ENCODE results near the gene TSPO2. TPM values are rescaled to one million over a fixed set of nuclear protein-coding genes. Genes with fewer than 3 reads are reported as not detected.

TSPO2 gene
- polyA plus RNA-seq, 1 donor (not counting 4 experiments of a cell fraction or from before 2014, with no cell fraction given), result not detected

DNA sequence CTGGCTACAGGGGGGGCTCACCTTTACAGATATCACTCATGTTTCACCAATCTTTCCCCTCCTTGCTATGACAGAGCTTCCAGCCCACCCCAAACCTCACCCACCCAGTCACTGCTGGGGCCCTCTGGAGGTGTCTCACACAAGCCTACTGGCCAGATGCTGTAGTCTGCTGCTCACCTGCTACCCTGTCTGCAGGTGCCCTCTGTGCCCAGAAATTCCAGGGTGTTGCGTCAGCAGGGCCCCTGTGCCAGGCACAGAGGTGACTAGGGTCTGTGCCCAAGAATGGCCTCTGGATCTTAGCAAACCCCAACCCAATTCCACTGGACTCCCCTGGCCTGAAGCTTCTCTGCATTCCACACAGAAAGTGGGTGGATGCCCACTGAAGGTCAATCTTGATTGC lies 24.6 kb upstream of the TSPO2 start:
- TF ChIP-seq EZH2 (IDR thresholded peaks at IDR 0.05; ENCODE audit: low read length), result no peak
- TF ChIP-seq, protein P1, sequence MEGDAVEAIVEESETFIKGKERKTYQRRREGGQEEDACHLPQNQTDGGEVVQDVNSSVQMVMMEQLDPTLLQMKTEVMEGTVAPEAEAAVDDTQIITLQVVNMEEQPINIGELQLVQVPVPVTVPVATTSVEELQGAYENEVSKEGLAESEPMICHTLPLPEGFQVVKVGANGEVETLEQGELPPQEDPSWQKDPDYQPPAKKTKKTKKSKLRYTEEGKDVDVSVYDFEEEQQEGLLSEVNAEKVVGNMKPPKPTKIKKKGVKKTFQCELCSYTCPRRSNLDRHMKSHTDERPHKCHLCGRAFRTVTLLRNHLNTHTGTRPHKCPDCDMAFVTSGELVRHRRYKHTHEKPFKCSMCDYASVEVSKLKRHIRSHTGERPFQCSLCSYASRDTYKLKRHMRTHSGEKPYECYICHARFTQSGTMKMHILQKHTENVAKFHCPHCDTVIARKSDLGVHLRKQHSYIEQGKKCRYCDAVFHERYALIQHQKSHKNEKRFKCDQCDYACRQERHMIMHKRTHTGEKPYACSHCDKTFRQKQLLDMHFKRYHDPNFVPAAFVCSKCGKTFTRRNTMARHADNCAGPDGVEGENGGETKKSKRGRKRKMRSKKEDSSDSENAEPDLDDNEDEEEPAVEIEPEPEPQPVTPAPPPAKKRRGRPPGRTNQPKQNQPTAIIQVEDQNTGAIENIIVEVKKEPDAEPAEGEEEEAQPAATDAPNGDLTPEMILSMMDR (optimal IDR thresholded peaks at IDR 0.05 in 1 of 3, IDR thresholded peaks at IDR 0.05 in 1 of 3, conservative IDR thresholded peaks at IDR 0.05 in 1 of 3; ENCODE audit: extremely low read depth in 1 of 3, insufficient read depth in 2 of 3, low read length in 3 of 3), result no peak
- H2AFZ ChIP-seq (ENCODE audit: control insufficient read depth, low read length), result no peak overlapping the region
- H3K4me1 ChIP-seq (ENCODE audit: control insufficient read depth, extremely low read depth, insufficient read depth, low read length), result peaks cover 14% of the 10 kb centered on the region
- H3K27me3 ChIP-seq (ENCODE audit: control insufficient read depth, extremely low read depth, insufficient read depth, low read length), result no peaks in the 10 kb centered on the region
- no peaks in the 10 kb centered on the region for H4K20me1 ChIP-seq (ENCODE audit: control insufficient read depth, extremely low read depth, insufficient read depth, low read length)
- H3K79me2 ChIP-seq (ENCODE audit: control insufficient read depth, insufficient read depth, low read length), result no peaks in the 10 kb centered on the region
- H3K36me3 ChIP-seq (ENCODE audit: control insufficient read depth in 2 of 2, extremely low read depth in 1 of 2, insufficient read depth in 2 of 2, low read length in 2 of 2), result no peaks in the 10 kb centered on the region
- no peak overlapping the region for H3K4me3 ChIP-seq (ENCODE audit: control insufficient read depth in 2 of 3, extremely low read depth in 1 of 3, insufficient read depth in 2 of 3, low read depth in 1 of 3, low read length in 3 of 3)
- dilution Hi-C loops (cut with MboI; ENCODE audit: extremely low pct_ligation_motif_present, low sequenced_read_pairs), result no loop called here
- H3K9me3 ChIP-seq (ENCODE audit: control insufficient read depth, low read depth, low read length), result peaks cover 2% of the 10 kb centered on the region
- no peak overlapping the region for H3K9ac ChIP-seq (ENCODE audit: control insufficient read depth, extremely low read depth, insufficient read depth, low read length)
- H3K9me1 ChIP-seq (ENCODE audit: control insufficient read depth, extremely low read depth, insufficient read depth, low read length), result no peaks in the 10 kb centered on the region
- DNase-seq (ENCODE audit: low read depth, low spot score) (no peak), FAIRE-seq (no peak)
- H3K27ac ChIP-seq (ENCODE audit: control insufficient read depth, insufficient read depth, low read length), result no peak overlapping the region
- no peak overlapping the region for H3K4me2 ChIP-seq (ENCODE audit: control insufficient read depth, extremely low read depth, insufficient read depth, low read depth, low read length)

DNA sequence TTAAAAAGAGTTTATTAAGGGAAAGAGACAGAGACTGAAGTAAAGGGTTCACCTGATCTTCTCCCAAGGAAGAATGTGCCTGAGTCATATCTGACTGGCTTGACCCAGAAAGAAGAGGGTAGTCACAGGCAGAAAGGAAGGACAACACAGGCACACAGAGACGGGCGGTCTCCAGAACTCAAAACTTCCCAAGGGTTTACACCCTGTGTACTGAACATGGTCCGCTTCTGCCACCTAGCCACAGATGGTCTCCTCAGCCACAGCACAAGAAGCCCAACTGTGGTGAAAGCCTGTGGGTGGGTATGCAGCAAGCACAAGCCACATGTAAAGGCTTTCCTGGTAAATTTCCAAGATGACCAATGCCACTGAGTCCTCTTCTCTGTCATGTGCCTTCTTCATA lies 20.4 kb upstream of the TSPO2 start:
- Histone ChIP-seq H3K9me1 (ENCODE audit: control insufficient read depth, extremely low read depth, insufficient read depth, low read length) (no peaks in the 10 kb centered on the region), H3K4me3 (ENCODE audit: control insufficient read depth in 2 of 3, extremely low read depth in 1 of 3, insufficient read depth in 2 of 3, low read depth in 1 of 3, low read length in 3 of 3) (no peak overlapping the region), H3K79me2 (ENCODE audit: control insufficient read depth, insufficient read depth, low read length) (no peaks in the 10 kb centered on the region), H3K27me3 (ENCODE audit: control insufficient read depth, extremely low read depth, insufficient read depth, low read length) (no peaks in the 10 kb centered on the region), H4K20me1 (ENCODE audit: control insufficient read depth, extremely low read depth, insufficient read depth, low read length) (no peaks in the 10 kb centered on the region), H3K36me3 (ENCODE audit: control insufficient read depth in 2 of 2, extremely low read depth in 1 of 2, insufficient read depth in 2 of 2, low read length in 2 of 2) (no peaks in the 10 kb centered on the region), H3K9ac (ENCODE audit: control insufficient read depth, extremely low read depth, insufficient read depth, low read length) (no peak overlapping the region), H3K9me3 (ENCODE audit: control insufficient read depth, low read depth, low read length) (peaks cover 2% of the 10 kb centered on the region), H2AFZ (ENCODE audit: control insufficient read depth, low read length) (no peak overlapping the region), H3K4me2 (ENCODE audit: control insufficient read depth, extremely low read depth, insufficient read depth, low read depth, low read length) (peak overlapping the region; percentile 39), H3K27ac (ENCODE audit: control insufficient read depth, insufficient read depth, low read length) (peak overlapping the region; percentile 16), H3K4me1 (ENCODE audit: control insufficient read depth, extremely low read depth, insufficient read depth, low read length) (peaks cover 29% of the 10 kb centered on the region)
- DNase-seq (ENCODE audit: low read depth, low spot score), result no peak
- dilution Hi-C loops (cut with MboI; ENCODE audit: extremely low pct_ligation_motif_present, low sequenced_read_pairs), result no loop called here
- peak; percentile 64 for FAIRE-seq
- no peak for TF ChIP-seq EZH2 (IDR thresholded peaks at IDR 0.05; ENCODE audit: low read length)
- TF ChIP-seq, protein P1 (optimal IDR thresholded peaks at IDR 0.05 in 1 of 3, IDR thresholded peaks at IDR 0.05 in 1 of 3, conservative IDR thresholded peaks at IDR 0.05 in 1 of 3; ENCODE audit: extremely low read depth in 1 of 3, insufficient read depth in 2 of 3, low read length in 3 of 3), result peak; percentile 21 to 65 (median 22)

Data from keratinocyte (primary cell).